Keratinocyte (primary cell): ENCODE measurements around the gene ADD2. TPM values are rescaled to one million over a fixed set of nuclear protein-coding genes. Genes with fewer than 3 reads are reported as not detected.

Experiments used
- DNase-seq: peaks from one replicate; pipeline ENCODE4 v3.0.0-alpha.2; 2011; ENCODE audit warnings: low read depth, missing footprints, low spot score
- FAIRE-seq: peaks from 2 replicates; lab custom pipeline; 2011; peaks lifted over from hg19 to GRCh38; lab: Jason Lieb, UNC
- H2AFZ ChIP-seq: 2 replicates; pipeline ENCODE4 v1.6.0; 2012; ENCODE audit warnings: low read length, control low read depth, inconsistent platforms; ENCODE audit not compliant: control insufficient read depth
- H3K27ac ChIP-seq: 2 replicates; pipeline ENCODE4 v1.5.1; 2011; ENCODE audit warnings: low read length; ENCODE audit not compliant: control insufficient read depth, insufficient read depth
- H3K27me3 ChIP-seq: 3 replicates; pipeline ENCODE4 v1.6.0; 2011; ENCODE audit warnings: low read length; ENCODE audit not compliant: control insufficient read depth, insufficient read depth; ENCODE audit errors: extremely low read depth
- H3K36me3 ChIP-seq, 2 experiments: 2 replicates in 1 of 2; 3 replicates in 1 of 2; pipeline ENCODE4 v1.5.1; 2011; ENCODE audit warnings: low read length in 2 of 2, mild to moderate bottlenecking in 1 of 2; ENCODE audit not compliant: control insufficient read depth in 2 of 2, insufficient read depth in 2 of 2; ENCODE audit errors: extremely low read depth in 1 of 2
- H3K4me1 ChIP-seq: 3 replicates; pipeline ENCODE4 v1.5.1; 2011; ENCODE audit warnings: low read length; ENCODE audit not compliant: control insufficient read depth, insufficient read depth; ENCODE audit errors: extremely low read depth
- H3K4me2 ChIP-seq: 3 replicates; pipeline ENCODE4 v1.6.0; 2011; ENCODE audit warnings: low read depth, low read length; ENCODE audit not compliant: control insufficient read depth, insufficient read depth; ENCODE audit errors: extremely low read depth
- H3K4me3 ChIP-seq, 3 experiments: fragments of 200-600 bp in 1 of 3; sonication (generic) in 1 of 3; 2 replicates in 2 of 3; 3 replicates in 1 of 3; pipeline ENCODE4 v1.5.1; 2011 to 2016; ENCODE audit warnings: low read length in 3 of 3, mild to moderate bottlenecking in 3 of 3, control low read depth in 2 of 3, inconsistent platforms in 1 of 3, low read depth in 1 of 3, mixed read lengths in 1 of 3, mixed run types in 1 of 3, moderate library complexity in 1 of 3; ENCODE audit not compliant: control insufficient read depth in 2 of 3, insufficient read depth in 2 of 3; ENCODE audit errors: extremely low read depth in 1 of 3
- H3K79me2 ChIP-seq: 2 replicates; pipeline ENCODE4 v1.6.0; 2012; ENCODE audit warnings: low read length; ENCODE audit not compliant: control insufficient read depth, insufficient read depth
- H3K9ac ChIP-seq: 3 replicates; pipeline ENCODE4 v1.6.0; 2011; ENCODE audit warnings: low read length; ENCODE audit not compliant: control insufficient read depth, insufficient read depth; ENCODE audit errors: extremely low read depth
- H3K9me1 ChIP-seq: 3 replicates; pipeline ENCODE4 v1.6.0; 2011; ENCODE audit warnings: low read length; ENCODE audit not compliant: control insufficient read depth, insufficient read depth; ENCODE audit errors: extremely low read depth
- H3K9me3 ChIP-seq: 2 replicates; pipeline ENCODE4 v1.5.1; 2012; ENCODE audit warnings: low read depth, low read length; ENCODE audit not compliant: control insufficient read depth
- H4K20me1 ChIP-seq: 3 replicates; pipeline ENCODE4 v1.6.0; 2011; ENCODE audit warnings: low read length; ENCODE audit not compliant: control insufficient read depth, insufficient read depth; ENCODE audit errors: extremely low read depth
- CTCF ChIP-seq, 3 experiments: IDR thresholded peaks in 1 of 3; conservative IDR thresholded peaks in 1 of 3; optimal IDR thresholded peaks in 1 of 3; 2 replicates in 2 of 3; 3 replicates in 1 of 3; pipeline versions ENCODE3 to v1.5.1; 2011; ENCODE audit warnings: low read length in 3 of 3, mild to moderate bottlenecking in 3 of 3, moderate library complexity in 2 of 3, control low read depth in 1 of 3, inconsistent platforms in 1 of 3; ENCODE audit not compliant: insufficient read depth in 2 of 3; ENCODE audit errors: extremely low read depth in 1 of 3
- EZH2 ChIP-seq: IDR thresholded peaks from one replicate; pipeline ENCODE4 v1.6.1; 2012; ENCODE audit warnings: inconsistent platforms, mild to moderate bottlenecking, low read length, moderate library complexity
- dilution Hi-C: fragments of 300-500 bp; cut with MboI; formaldehyde crosslinking; loops from one replicate; pipeline ENCODE4 v1.7.0; 2020; ENCODE audit warnings: low sequenced_read_pairs; ENCODE audit not compliant: extremely low pct_ligation_motif_present
- polyA plus RNA-seq, 5 experiments: library from polyadenylated mRNA; depleted of rRNA in 3 of 5; stranded (reverse) in 3 of 5; stranded (forward) in 1 of 5; unstranded in 1 of 5; fragments of >200 nt; gene quantifications; 1 replicate in 1 of 5; 2 replicates in 3 of 5; 3 replicates in 1 of 5; pipeline versions ENCODE4 v1.2.1 to v1.2.3, GENCODE V29; 2011 to 2012; ENCODE audit warnings: missing spikeins in 2 of 5, low read depth in 1 of 5, low replicate concordance in 1 of 5

ADD2 gene
- polyA plus RNA-seq, 1 donor (not counting 4 experiments of a cell fraction or from before 2014, with no cell fraction given): 0.05 TPM

- Histone ChIP-seq H3K79me2 (no peaks in the 10 kb centered on the region), H3K9ac (no peak overlapping the region), H3K27ac (no peak overlapping the region), H3K27me3 (no peaks in the 10 kb centered on the region), H3K9me1 (no peaks in the 10 kb centered on the region), H3K4me3 (no peak overlapping the region), H3K4me1 (no peaks in the 10 kb centered on the region), H3K4me2 (no peak overlapping the region), H3K36me3 (no peaks in the 10 kb centered on the region), H3K9me3 (no peaks in the 10 kb centered on the region), H4K20me1 (no peaks in the 10 kb centered on the region), H2AFZ (no peak overlapping the region)
- DNase-seq (no peak), FAIRE-seq (no peak)
- dilution Hi-C loops: loop anchor here (25.0 kb wide), 2 partner anchors 171 to 321 kb away; partner anchors contain the start of gene FAM136A
- TF ChIP-seq CTCF (optimal IDR thresholded peaks at IDR 0.05 in 1 of 3, IDR thresholded peaks at IDR 0.05 in 1 of 3, conservative IDR thresholded peaks at IDR 0.05 in 1 of 3; ENCODE audit: extremely low read depth in 1 of 3, insufficient read depth in 2 of 3, low read length in 3 of 3) (no peak), EZH2 (no peak)
Observed at GRCh38 chr2:70632966-70633365, 135.0 kb downstream of the ADD2 start.

- H3K27me3 ChIP-seq: no peaks in the 10 kb centered on the region
- H3K9ac ChIP-seq: no peak overlapping the region
- H2AFZ ChIP-seq: no peak overlapping the region
- H3K4me2 ChIP-seq: no peak overlapping the region
- dilution Hi-C loops: loop anchor here (25.0 kb wide), 2 partner anchors 170 to 320 kb away; partner anchors contain the start of gene FAM136A
- TF ChIP-seq EZH2 (no peak), CTCF (optimal IDR thresholded peaks at IDR 0.05 in 1 of 3, IDR thresholded peaks at IDR 0.05 in 1 of 3, conservative IDR thresholded peaks at IDR 0.05 in 1 of 3; ENCODE audit: extremely low read depth in 1 of 3, insufficient read depth in 2 of 3, low read length in 3 of 3) (no peak)
- H3K4me1 ChIP-seq: no peaks in the 10 kb centered on the region
- no peak for DNase-seq
- H3K27ac ChIP-seq: no peak overlapping the region
- H3K9me3 ChIP-seq: no peaks in the 10 kb centered on the region
- no peaks in the 10 kb centered on the region for H3K36me3 ChIP-seq
- no peaks in the 10 kb centered on the region for H4K20me1 ChIP-seq
- no peaks in the 10 kb centered on the region for H3K9me1 ChIP-seq
- H3K4me3 ChIP-seq: no peak overlapping the region
- H3K79me2 ChIP-seq: no peaks in the 10 kb centered on the region
- no peak for FAIRE-seq
Observed at GRCh38 chr2:70632388-70632787, 135.6 kb downstream of the ADD2 start.
